Measurements from ENCODE around the gene PUM1. TPM values are rescaled to one million over a fixed set of nuclear protein-coding genes. Genes with fewer than 3 reads are reported as not detected.

The PUM1 gene
- total RNA-seq, 1 experiment from 2014 or later = 109 TPM

DNA sequence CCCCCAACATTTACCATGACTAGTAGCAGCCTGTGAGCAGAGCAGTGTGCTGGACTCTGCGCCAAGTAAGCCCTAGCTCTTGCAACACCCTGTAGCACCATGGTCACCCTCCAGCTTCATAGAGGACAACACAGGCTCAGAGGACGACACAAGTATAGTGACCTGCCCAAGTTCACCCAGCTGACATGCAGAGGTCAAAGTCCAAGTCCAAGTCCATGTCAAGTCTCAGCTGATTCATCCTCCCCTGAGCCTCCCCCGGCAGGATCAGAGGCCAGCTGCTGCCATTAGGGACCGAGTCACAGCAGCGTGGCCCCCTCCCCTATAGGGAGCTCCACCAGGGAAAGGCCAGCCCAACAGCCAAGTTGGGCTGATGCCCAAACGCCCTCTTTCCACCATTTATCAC is 172.8 kb downstream of the PUM1 start:
- in situ Hi-C loops (cut with HindIII; ENCODE audit: low pct_unique_long_range_greater_than_20kb, low sequenced_read_pairs) (no loop called here), intact Hi-C loops (cut with micrococcal nuclease; ENCODE audit: unreplicated experiment) (no loop called here)
- no peaks in the 10 kb centered on the region for H3K27me3 ChIP-seq (ENCODE audit: control insufficient read depth, insufficient read depth, low read length)
- ATAC-seq = no peak
- no peaks in the 10 kb centered on the region for H3K36me3 ChIP-seq (ENCODE audit: control insufficient read depth, insufficient read depth, low read length)
- H3K4me1 ChIP-seq (ENCODE audit: control insufficient read depth, insufficient read depth, low read length) = peaks cover 6% of the 10 kb centered on the region
- no TSS peak for BruUV-seq (replicated peaks)
- POLR2A ChIA-PET = no interaction called here
- TF ChIP-seq, protein P1, sequence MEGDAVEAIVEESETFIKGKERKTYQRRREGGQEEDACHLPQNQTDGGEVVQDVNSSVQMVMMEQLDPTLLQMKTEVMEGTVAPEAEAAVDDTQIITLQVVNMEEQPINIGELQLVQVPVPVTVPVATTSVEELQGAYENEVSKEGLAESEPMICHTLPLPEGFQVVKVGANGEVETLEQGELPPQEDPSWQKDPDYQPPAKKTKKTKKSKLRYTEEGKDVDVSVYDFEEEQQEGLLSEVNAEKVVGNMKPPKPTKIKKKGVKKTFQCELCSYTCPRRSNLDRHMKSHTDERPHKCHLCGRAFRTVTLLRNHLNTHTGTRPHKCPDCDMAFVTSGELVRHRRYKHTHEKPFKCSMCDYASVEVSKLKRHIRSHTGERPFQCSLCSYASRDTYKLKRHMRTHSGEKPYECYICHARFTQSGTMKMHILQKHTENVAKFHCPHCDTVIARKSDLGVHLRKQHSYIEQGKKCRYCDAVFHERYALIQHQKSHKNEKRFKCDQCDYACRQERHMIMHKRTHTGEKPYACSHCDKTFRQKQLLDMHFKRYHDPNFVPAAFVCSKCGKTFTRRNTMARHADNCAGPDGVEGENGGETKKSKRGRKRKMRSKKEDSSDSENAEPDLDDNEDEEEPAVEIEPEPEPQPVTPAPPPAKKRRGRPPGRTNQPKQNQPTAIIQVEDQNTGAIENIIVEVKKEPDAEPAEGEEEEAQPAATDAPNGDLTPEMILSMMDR (IDR thresholded peaks at IDR 0.05) = no peak
- TF ChIP-seq, protein P2, sequence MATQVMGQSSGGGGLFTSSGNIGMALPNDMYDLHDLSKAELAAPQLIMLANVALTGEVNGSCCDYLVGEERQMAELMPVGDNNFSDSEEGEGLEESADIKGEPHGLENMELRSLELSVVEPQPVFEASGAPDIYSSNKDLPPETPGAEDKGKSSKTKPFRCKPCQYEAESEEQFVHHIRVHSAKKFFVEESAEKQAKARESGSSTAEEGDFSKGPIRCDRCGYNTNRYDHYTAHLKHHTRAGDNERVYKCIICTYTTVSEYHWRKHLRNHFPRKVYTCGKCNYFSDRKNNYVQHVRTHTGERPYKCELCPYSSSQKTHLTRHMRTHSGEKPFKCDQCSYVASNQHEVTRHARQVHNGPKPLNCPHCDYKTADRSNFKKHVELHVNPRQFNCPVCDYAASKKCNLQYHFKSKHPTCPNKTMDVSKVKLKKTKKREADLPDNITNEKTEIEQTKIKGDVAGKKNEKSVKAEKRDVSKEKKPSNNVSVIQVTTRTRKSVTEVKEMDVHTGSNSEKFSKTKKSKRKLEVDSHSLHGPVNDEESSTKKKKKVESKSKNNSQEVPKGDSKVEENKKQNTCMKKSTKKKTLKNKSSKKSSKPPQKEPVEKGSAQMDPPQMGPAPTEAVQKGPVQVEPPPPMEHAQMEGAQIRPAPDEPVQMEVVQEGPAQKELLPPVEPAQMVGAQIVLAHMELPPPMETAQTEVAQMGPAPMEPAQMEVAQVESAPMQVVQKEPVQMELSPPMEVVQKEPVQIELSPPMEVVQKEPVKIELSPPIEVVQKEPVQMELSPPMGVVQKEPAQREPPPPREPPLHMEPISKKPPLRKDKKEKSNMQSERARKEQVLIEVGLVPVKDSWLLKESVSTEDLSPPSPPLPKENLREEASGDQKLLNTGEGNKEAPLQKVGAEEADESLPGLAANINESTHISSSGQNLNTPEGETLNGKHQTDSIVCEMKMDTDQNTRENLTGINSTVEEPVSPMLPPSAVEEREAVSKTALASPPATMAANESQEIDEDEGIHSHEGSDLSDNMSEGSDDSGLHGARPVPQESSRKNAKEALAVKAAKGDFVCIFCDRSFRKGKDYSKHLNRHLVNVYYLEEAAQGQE (IDR thresholded peaks at IDR 0.05; ENCODE audit: insufficient read depth in 1 of 2, low read depth in 2 of 2, low read length in 1 of 2) = no peak
- TF ChIP-seq POLR2AphosphoS5 (IDR thresholded peaks at IDR 0.05; ENCODE audit: low read depth, low read length) (no peak), SIN3A (IDR thresholded peaks at IDR 0.05; ENCODE audit: borderline replicate concordance, insufficient read depth, low read depth, low read length) (no peak), TCF7L2 (IDR thresholded peaks at IDR 0.05; ENCODE audit: low read depth, low read length) (no peak)
- no peak for DNase-seq (ENCODE audit: low read depth, low spot score)
- CTCF ChIA-PET = no interaction called here
- no peak overlapping the region for H3K4me3 ChIP-seq (ENCODE audit: low read depth in 2 of 2, low read length in 2 of 2)
- no peaks in the 10 kb centered on the region for H3K9me3 ChIP-seq (ENCODE audit: control insufficient read depth, insufficient read depth, low read depth, low read length)
- H3K27ac ChIP-seq (ENCODE audit: low read length) = no peak overlapping the region

DNA sequence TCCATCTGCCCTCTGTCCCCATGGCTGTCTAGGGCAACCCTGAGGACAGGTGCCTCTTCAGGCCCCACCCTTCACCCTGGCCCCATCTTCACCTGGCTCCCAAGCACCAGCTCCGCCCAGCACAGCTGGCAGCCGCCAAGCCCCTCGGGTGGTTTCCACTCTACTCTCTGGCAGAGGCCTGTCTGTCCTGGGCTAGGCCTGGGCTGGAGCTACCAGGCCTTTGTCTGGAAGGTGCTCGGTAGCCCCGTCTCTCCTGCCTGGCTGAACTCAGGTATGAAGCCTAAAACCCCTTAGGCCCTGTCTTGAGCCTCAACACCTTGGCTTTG is 174.3 kb downstream of the PUM1 start:
- ChIA-PET CTCF (no interaction called here), POLR2A (no interaction called here)
- BruUV-seq (replicated peaks) = no TSS peak
- no peak for TF ChIP-seq TCF7L2 (IDR thresholded peaks at IDR 0.05; ENCODE audit: low read depth, low read length)
- TF ChIP-seq, protein P2 (IDR thresholded peaks at IDR 0.05; ENCODE audit: insufficient read depth in 1 of 2, low read depth in 2 of 2, low read length in 1 of 2) = no peak
- TF ChIP-seq, protein P1 (IDR thresholded peaks at IDR 0.05) = no peak
- no peak for TF ChIP-seq SIN3A (IDR thresholded peaks at IDR 0.05; ENCODE audit: borderline replicate concordance, insufficient read depth, low read depth, low read length)
- TF ChIP-seq POLR2AphosphoS5 (IDR thresholded peaks at IDR 0.05; ENCODE audit: low read depth, low read length) = no peak
- Histone ChIP-seq H3K27ac (ENCODE audit: low read length) (no peak overlapping the region), H3K4me1 (ENCODE audit: control insufficient read depth, insufficient read depth, low read length) (peaks cover 6% of the 10 kb centered on the region), H3K9me3 (ENCODE audit: control insufficient read depth, insufficient read depth, low read depth, low read length) (no peaks in the 10 kb centered on the region), H3K4me3 (ENCODE audit: low read depth in 2 of 2, low read length in 2 of 2) (no peak overlapping the region), H3K27me3 (ENCODE audit: control insufficient read depth, insufficient read depth, low read length) (no peaks in the 10 kb centered on the region), H3K36me3 (ENCODE audit: control insufficient read depth, insufficient read depth, low read length) (no peaks in the 10 kb centered on the region)
- ATAC-seq (no peak), DNase-seq (ENCODE audit: low read depth, low spot score) (no peak)
- intact Hi-C loops (cut with micrococcal nuclease; ENCODE audit: unreplicated experiment) = no loop called here
- in situ Hi-C loops (cut with HindIII; ENCODE audit: low pct_unique_long_range_greater_than_20kb, low sequenced_read_pairs) = no loop called here

Measured in Panc1 (cell line).